Measurements from ENCODE around the gene NCBP3.

The NCBP3 gene

GRCh38 chr17:3867106-3867505, 21.1 kb upstream of the NCBP3 start:
- Mint-ChIP-seq H3K4me1 (peaks cover 20% of the 10 kb centered on the region), H3K27me3 (ENCODE audit: low read depth) (peaks cover 3% of the 10 kb centered on the region), H3K36me3 (ENCODE audit: low read depth) (peaks cover 9% of the 10 kb centered on the region), H3K4me3 (no peak overlapping the region), H3K9me3 (no peaks in the 10 kb centered on the region), H3K27ac (peak overlapping the region in 1 of 3 experiments; percentile 13)
- no peak for TF ChIP-seq CTCF (IDR thresholded peaks at IDR 0.05; ENCODE audit: unreplicated experiment in 3 of 3)

GRCh38 chr17:3866276-3866675, 20.2 kb upstream of the NCBP3 start:
- no peak overlapping the region for H3K27ac Mint-ChIP-seq
- peaks cover 20% of the 10 kb centered on the region for H3K4me1 Mint-ChIP-seq
- no peak for TF ChIP-seq CTCF (IDR thresholded peaks at IDR 0.05; ENCODE audit: unreplicated experiment in 3 of 3)
- H3K9me3 Mint-ChIP-seq, result no peaks in the 10 kb centered on the region
- no peak overlapping the region for H3K4me3 Mint-ChIP-seq
- peaks cover 9% of the 10 kb centered on the region for H3K36me3 Mint-ChIP-seq (ENCODE audit: low read depth)
- H3K27me3 Mint-ChIP-seq (ENCODE audit: low read depth), result peaks cover 3% of the 10 kb centered on the region

- peaks cover 3% of the 10 kb centered on the region for H3K36me3 Mint-ChIP-seq (ENCODE audit: low read depth)
- peaks cover 13% of the 10 kb centered on the region for H3K4me1 Mint-ChIP-seq
- no peak overlapping the region for H3K27ac Mint-ChIP-seq
- no peak overlapping the region for H3K4me3 Mint-ChIP-seq
- H3K9me3 Mint-ChIP-seq, result no peaks in the 10 kb centered on the region
- H3K27me3 Mint-ChIP-seq (ENCODE audit: low read depth), result no peaks in the 10 kb centered on the region
- TF ChIP-seq CTCF (IDR thresholded peaks at IDR 0.05; ENCODE audit: unreplicated experiment in 3 of 3), result no peak
These were observed 19.1 kb upstream of the NCBP3 start for GRCh38 chr17:3865176-3865575.

- Mint-ChIP-seq H3K4me1 (peaks cover 13% of the 10 kb centered on the region), H3K36me3 (ENCODE audit: low read depth) (peaks cover 3% of the 10 kb centered on the region), H3K27me3 (ENCODE audit: low read depth) (no peaks in the 10 kb centered on the region), H3K9me3 (no peaks in the 10 kb centered on the region), H3K27ac (no peak overlapping the region), H3K4me3 (no peak overlapping the region)
- no peak for TF ChIP-seq CTCF (IDR thresholded peaks at IDR 0.05; ENCODE audit: unreplicated experiment in 3 of 3)
These were observed 18.5 kb upstream of the NCBP3 start for GRCh38 chr17:3864534-3864933.

- Mint-ChIP-seq H3K9me3 (no peaks in the 10 kb centered on the region), H3K4me3 (no peak overlapping the region), H3K4me1 (peaks cover 6% of the 10 kb centered on the region), H3K27me3 (ENCODE audit: low read depth) (no peaks in the 10 kb centered on the region), H3K36me3 (ENCODE audit: low read depth) (peaks cover 3% of the 10 kb centered on the region), H3K27ac (peak overlapping the region in 1 of 3 experiments; percentile 36)
- no peak for TF ChIP-seq CTCF (IDR thresholded peaks at IDR 0.05; ENCODE audit: unreplicated experiment in 3 of 3)
These were observed 16.0 kb upstream of the NCBP3 start for GRCh38 chr17:3861761-3862681.
